ENCODE results near the gene PIK3CD.
A peak's percentile ranks its signal among the peaks of the same experiment; 100 is the strongest.
"Not testable (repeated sequence)": the region's sequence is repeated elsewhere in the genome, so short reads cannot be mapped to it uniquely, and the experiment has no call there.

Gene PIK3CD

GRCh38 chr1:9758559-9759121, 107.1 kb downstream of the PIK3CD start:
- no peak for DNase-seq (ENCODE audit: extremely low read depth, low read depth)
- TF ChIP-seq CTCF (IDR thresholded peaks at IDR 0.05; ENCODE audit: low read depth, low read length), result no peak

- no peak for DNase-seq (ENCODE audit: extremely low read depth, low read depth)
- TF ChIP-seq CTCF (IDR thresholded peaks at IDR 0.05; ENCODE audit: low read depth, low read length), result no peak
Measured at GRCh38 chr1:9759939-9760338, 108.4 kb downstream of the PIK3CD start.

GRCh38 chr1:9760824-9761223, 109.3 kb downstream of the PIK3CD start:
- no peak for DNase-seq (ENCODE audit: extremely low read depth, low read depth)
- no peak for TF ChIP-seq CTCF (IDR thresholded peaks at IDR 0.05; ENCODE audit: low read depth, low read length)

GRCh38 chr1:9761855-9762254, 110.3 kb downstream of the PIK3CD start:
- no peak for TF ChIP-seq CTCF (IDR thresholded peaks at IDR 0.05; ENCODE audit: low read depth, low read length)
- DNase-seq (ENCODE audit: extremely low read depth, low read depth), result no peak

GRCh38 chr1:9762446-9762845, 110.9 kb downstream of the PIK3CD start:
- not testable (repeated sequence) for DNase-seq (ENCODE audit: extremely low read depth, low read depth)

GRCh38 chr1:9763914-9764313, 112.4 kb downstream of the PIK3CD start:
- DNase-seq (ENCODE audit: extremely low read depth, low read depth), result no peak
- TF ChIP-seq CTCF (IDR thresholded peaks at IDR 0.05; ENCODE audit: low read depth, low read length), result no peak

- no peak for DNase-seq (ENCODE audit: extremely low read depth, low read depth)
- no peak for TF ChIP-seq CTCF (IDR thresholded peaks at IDR 0.05; ENCODE audit: low read depth, low read length)
Measured at GRCh38 chr1:9764550-9764949, 113.0 kb downstream of the PIK3CD start.

GRCh38 chr1:9766759-9767442, 115.4 kb downstream of the PIK3CD start:
- peak; percentile 91 for DNase-seq (ENCODE audit: extremely low read depth, low read depth)

More at GRCh38 chr1:9766759-9767442, 115.4 kb downstream of the PIK3CD start:
- TF ChIP-seq CTCF (IDR thresholded peaks at IDR 0.05; ENCODE audit: low read depth, low read length), result no peak
